Fibroblast of lung (primary cell): ENCODE data around the gene IGSF9.

Experiments used
- CTCF ChIP-seq, 2 donors: IDR thresholded peaks in 1 of 2; conservative IDR thresholded peaks in 1 of 2; 1 replicate in 1 of 2; 2 replicates in 1 of 2; pipeline ENCODE4 v1.5.1; 2011 to 2012; ENCODE audit warnings: low read length in 2 of 2, control low read depth in 1 of 2, inconsistent platforms in 1 of 2, low read depth in 1 of 2, mild to moderate bottlenecking in 1 of 2
- EZH2 ChIP-seq: IDR thresholded peaks from 2 replicates; pipeline ENCODE4 v1.5.1; 2012; ENCODE audit warnings: low read length, control low read depth, mild to moderate bottlenecking; ENCODE audit errors: missing control alignments

GRCh38 chr1:159994896-159995295 lies 49.5 kb upstream of the IGSF9 start:
- TF ChIP-seq EZH2, result no peak
- no peak for TF ChIP-seq CTCF (conservative IDR thresholded peaks at IDR 0.05 in 1 of 2, IDR thresholded peaks at IDR 0.05 in 1 of 2; ENCODE audit: low read depth in 1 of 2, low read length in 2 of 2)
